Cardiac muscle cell (in vitro differentiated cells and primary cell): Measurements from ENCODE around the gene PAQR7. TPM values are rescaled to one million over a fixed set of nuclear protein-coding genes. Genes with fewer than 3 reads are reported as not detected.

Experiments used
- DNase-seq, 2 donors: peaks; one replicate each; pipeline versions ENCODE4 v3.0.0 to v3.0.0-alpha.2; 2010 to 2017; ENCODE audit warnings: low read depth in 1 of 2, low spot score in 1 of 2
- H3K27ac ChIP-seq: fragments of 200-600 bp; sonication (generic); 2 replicates; pipeline ENCODE4 v1.5.1; 2016
- H3K27me3 ChIP-seq: fragments of 200-600 bp; sonication (generic); 2 replicates; pipeline ENCODE4 v1.6.0; 2016; ENCODE audit warnings: control low read depth
- H3K36me3 ChIP-seq: fragments of 200-600 bp; sonication (generic); 2 replicates; pipeline ENCODE4 v1.5.1; 2016; ENCODE audit warnings: control low read depth
- H3K4me1 ChIP-seq: fragments of 200-600 bp; sonication (generic); 2 replicates; pipeline ENCODE4 v1.8.1; 2017; ENCODE audit warnings: low read depth, mild to moderate bottlenecking, mixed run types
- H3K4me3 ChIP-seq: fragments of 200-600 bp; sonication (generic); 2 replicates; pipeline ENCODE4 v1.5.1; 2016; ENCODE audit warnings: mild to moderate bottlenecking
- H3K9me3 ChIP-seq: fragments of 200-600 bp; sonication (generic); 2 replicates; pipeline ENCODE4 v1.5.1; 2017; ENCODE audit warnings: low read depth, mild to moderate bottlenecking, control low read depth
- polyA plus RNA-seq: library from polyadenylated mRNA; unstranded; fragments of >200 nt; fragmentation: Nextera tagmentation; extraction: Ambion mirVana; gene quantifications from 2 replicates; pipeline ENCODE4 v1.2.1, GENCODE V29; 2016
- total RNA-seq: library from RNA; depleted of rRNA; stranded (reverse); fragments of >200 nt; gene quantifications from 2 replicates; pipeline ENCODE4 v1.2.3, GENCODE V29; 2016
- TF ChIP-seq, protein P1 (sequence below): IDR thresholded peaks from 2 replicates; pipeline ENCODE4 v1.5.1; 2012; ENCODE audit warnings: low read depth, mild to moderate bottlenecking, low read length

PAQR7 gene
- total and polyA plus RNA-seq, 2 experiments from 2014 or later: 3.1 to 12.5 TPM

DNA sequence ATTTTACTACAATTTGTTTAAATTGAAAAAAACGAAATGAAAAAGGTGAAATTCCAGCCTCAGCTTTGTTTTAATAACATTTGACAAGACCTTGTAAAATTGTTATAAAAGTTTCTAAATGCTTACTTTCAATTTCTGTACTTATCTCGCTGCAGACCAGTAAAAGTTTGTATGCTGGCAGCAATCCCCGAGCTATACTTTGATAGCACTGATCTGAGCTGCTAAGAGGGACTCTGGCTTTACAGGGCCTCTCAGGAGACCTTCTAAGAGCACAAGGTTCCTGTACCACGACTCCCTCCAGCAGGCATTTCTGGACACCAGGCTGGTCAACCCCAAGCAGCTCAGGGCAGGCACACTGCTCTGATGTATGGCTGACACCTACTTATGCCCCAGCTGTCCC lies 17.6 kb upstream of the PAQR7 start:
- Histone ChIP-seq H3K4me1 (peaks cover 20% of the 10 kb centered on the region), H3K27ac (no peak overlapping the region), H3K36me3 (peaks cover 2% of the 10 kb centered on the region), H3K27me3 (no peaks in the 10 kb centered on the region), H3K4me3 (no peak overlapping the region), H3K9me3 (no peaks in the 10 kb centered on the region)
- DNase-seq: peak in 1 of 2 donors; percentile 48
- TF ChIP-seq, protein P1, sequence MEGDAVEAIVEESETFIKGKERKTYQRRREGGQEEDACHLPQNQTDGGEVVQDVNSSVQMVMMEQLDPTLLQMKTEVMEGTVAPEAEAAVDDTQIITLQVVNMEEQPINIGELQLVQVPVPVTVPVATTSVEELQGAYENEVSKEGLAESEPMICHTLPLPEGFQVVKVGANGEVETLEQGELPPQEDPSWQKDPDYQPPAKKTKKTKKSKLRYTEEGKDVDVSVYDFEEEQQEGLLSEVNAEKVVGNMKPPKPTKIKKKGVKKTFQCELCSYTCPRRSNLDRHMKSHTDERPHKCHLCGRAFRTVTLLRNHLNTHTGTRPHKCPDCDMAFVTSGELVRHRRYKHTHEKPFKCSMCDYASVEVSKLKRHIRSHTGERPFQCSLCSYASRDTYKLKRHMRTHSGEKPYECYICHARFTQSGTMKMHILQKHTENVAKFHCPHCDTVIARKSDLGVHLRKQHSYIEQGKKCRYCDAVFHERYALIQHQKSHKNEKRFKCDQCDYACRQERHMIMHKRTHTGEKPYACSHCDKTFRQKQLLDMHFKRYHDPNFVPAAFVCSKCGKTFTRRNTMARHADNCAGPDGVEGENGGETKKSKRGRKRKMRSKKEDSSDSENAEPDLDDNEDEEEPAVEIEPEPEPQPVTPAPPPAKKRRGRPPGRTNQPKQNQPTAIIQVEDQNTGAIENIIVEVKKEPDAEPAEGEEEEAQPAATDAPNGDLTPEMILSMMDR: no peak

DNA sequence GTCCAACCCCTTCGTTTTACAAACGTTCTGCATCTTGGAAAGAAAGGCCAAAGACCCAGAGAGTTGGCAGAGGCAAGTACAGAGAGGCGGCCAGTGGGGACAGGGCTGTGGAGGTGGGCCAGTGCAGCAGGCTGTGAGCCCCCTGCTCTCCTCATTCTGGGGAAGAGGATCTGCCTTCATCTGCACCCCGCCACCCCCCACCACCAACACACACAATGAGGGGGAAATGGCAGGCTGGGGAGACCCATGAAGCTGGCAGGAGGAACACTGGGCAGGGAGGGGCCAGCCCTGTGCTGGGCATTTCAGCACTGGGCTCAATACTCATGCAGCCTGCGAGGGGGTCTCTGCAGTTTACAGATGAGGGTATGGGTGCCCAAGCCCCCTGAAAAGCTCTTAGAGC lies 16.1 kb upstream of the PAQR7 start:
- no peaks in the 10 kb centered on the region for H3K36me3 ChIP-seq
- TF ChIP-seq, protein P1: no peak
- H3K27ac ChIP-seq: no peak overlapping the region
- H3K4me1 ChIP-seq: peaks cover 20% of the 10 kb centered on the region
- H3K27me3 ChIP-seq: no peaks in the 10 kb centered on the region
- H3K4me3 ChIP-seq: no peak overlapping the region
- DNase-seq: no peak
- H3K9me3 ChIP-seq: no peaks in the 10 kb centered on the region

DNA sequence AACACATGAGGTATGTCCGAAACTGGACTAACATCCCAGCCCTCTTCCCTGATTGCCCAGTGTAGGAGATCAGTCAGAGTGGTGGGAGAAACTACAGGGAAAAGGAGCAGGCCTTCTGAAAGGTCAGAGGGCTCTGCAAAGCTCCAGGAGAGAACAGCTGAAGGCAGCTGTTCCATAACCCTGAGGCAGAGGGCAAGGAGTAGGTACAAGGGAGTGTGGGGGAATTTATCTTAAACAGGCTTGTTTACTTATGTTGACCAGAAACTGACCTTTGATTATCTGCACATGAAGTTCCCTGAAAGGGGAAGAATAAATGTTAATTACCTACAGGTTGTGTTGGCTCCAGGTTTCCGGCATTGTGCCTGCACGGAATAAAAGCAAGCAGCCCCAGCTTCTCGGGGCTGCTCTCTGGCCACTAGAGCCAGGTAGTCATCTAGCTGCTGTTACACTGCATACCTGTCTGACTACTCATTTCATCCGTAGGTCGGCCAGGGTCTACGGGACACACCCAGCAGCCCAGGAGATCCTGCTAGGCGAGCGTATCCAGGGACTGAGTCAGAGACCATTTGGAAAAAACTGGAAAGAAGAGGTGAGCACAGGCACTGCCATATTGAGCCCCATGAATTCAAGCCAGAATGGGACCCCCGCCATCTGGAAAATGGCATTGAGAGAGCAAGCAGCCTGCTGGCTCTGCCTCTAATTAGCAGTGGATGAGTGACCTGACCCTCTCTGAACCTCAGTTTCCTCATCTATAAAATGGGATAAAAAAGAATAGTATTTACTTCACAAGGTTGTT lies 14.9 kb upstream of the PAQR7 start:
- TF ChIP-seq, protein P1: no peak
- H3K27ac ChIP-seq: peak overlapping the region; percentile 23
- no peak for DNase-seq
- H3K27me3 ChIP-seq: no peaks in the 10 kb centered on the region
- no peak overlapping the region for H3K4me3 ChIP-seq
- H3K36me3 ChIP-seq: no peaks in the 10 kb centered on the region
- peaks cover 20% of the 10 kb centered on the region for H3K4me1 ChIP-seq
- H3K9me3 ChIP-seq: no peaks in the 10 kb centered on the region

DNA sequence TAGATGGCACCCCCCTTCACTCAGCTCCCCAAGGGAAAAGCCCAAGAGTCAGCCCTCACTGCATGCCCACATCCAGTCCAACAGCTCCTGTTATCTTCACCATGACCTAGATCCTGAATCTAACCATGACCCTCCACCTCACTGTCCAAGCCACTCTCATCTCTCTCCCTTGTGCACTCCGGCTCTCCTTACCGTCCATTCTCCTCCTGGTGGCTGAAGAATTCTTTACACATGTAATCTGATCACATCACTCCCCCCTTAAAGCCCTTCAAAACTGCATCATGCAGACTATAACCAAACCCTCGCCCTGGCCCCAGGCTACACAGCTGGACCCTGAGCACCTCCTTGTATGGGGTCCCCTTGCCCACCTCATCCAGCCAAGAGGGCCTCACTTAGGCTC lies 14.0 kb upstream of the PAQR7 start:
- TF ChIP-seq, protein P1: peak; percentile 6
- H3K9me3 ChIP-seq: no peaks in the 10 kb centered on the region
- no peak overlapping the region for H3K27ac ChIP-seq
- H3K36me3 ChIP-seq: no peaks in the 10 kb centered on the region
- no peak for DNase-seq
- H3K4me3 ChIP-seq: no peak overlapping the region
- peaks cover 20% of the 10 kb centered on the region for H3K4me1 ChIP-seq
- H3K27me3 ChIP-seq: no peaks in the 10 kb centered on the region

DNA sequence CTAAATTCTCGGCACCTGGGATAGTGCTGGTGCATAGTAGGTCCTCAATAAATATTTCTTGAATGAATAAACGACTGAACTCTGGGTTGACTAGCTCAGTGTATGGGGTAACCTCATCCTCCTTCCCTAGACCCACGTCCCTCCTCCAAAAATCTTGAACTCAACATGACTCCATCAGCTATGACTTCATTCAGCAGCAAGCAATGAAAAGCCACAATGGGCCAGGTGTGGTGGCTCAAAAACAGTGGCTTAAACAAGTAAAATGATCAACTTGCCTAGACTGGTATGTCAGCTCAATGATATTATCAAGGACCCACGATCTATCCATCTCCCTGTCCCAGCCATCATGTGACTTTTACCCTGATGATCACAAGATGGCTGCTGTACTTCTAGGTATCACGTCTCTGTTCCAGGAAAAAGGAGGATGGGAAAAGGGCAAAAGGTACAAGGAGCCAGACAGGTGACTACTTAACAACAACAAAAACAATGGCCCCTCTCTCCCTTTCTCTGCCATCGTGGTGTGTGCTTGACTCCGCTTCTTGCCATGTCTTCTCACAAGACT lies 13.0 kb upstream of the PAQR7 start:
- Histone ChIP-seq H3K4me3 (no peak overlapping the region), H3K4me1 (peaks cover 20% of the 10 kb centered on the region), H3K27ac (no peak overlapping the region), H3K36me3 (no peaks in the 10 kb centered on the region), H3K9me3 (no peaks in the 10 kb centered on the region), H3K27me3 (no peaks in the 10 kb centered on the region)
- TF ChIP-seq, protein P1: no peak
- no peak for DNase-seq
